Myocyte (in vitro differentiated cells): ENCODE data around the gene AIPL1. TPM values are rescaled to one million over a fixed set of nuclear protein-coding genes. Genes with fewer than 3 reads are reported as not detected.

Source experiments
- DNase-seq: peaks from one replicate; pipeline ENCODE4 v3.0.0-alpha.2; 2012; ENCODE audit warnings: low read depth
- total RNA-seq: library from RNA; depleted of rRNA; stranded (reverse); fragments of >200 nt; gene quantifications from 2 replicates; pipeline ENCODE4 v1.2.3, GENCODE V29; 2014

AIPL1 gene
- total RNA-seq, 1 donor from 2014 or later = not detected

DNA sequence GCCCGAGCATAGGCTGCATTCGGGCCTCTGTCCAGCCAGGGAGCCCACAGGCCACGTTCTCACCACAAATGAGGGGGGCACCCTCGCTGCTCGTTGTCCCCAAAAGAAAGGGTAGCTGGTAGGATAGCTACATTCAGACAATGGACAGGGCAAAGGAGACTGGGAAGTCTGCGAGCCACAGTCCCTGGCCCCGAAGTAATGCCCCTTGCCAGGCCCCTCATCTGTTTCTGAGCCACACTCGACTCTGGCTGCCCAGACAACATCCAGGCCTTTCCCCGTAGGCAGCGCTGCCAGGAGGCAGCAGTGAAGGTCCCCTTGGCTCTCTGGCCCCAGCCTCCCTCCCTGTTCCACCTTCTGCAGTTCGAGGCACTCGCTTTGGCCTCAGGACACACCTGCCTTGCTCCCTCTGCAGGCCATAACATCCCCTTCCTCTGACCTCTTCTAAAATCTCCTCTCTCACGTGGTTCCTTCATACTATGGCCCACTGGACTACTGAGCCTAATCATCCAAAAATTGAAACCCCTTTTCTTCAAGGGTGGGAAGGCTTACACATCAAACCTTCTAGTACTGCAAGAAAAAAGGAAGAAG, 12.2 kb downstream of the AIPL1 start:
- DNase-seq = no peak

DNA sequence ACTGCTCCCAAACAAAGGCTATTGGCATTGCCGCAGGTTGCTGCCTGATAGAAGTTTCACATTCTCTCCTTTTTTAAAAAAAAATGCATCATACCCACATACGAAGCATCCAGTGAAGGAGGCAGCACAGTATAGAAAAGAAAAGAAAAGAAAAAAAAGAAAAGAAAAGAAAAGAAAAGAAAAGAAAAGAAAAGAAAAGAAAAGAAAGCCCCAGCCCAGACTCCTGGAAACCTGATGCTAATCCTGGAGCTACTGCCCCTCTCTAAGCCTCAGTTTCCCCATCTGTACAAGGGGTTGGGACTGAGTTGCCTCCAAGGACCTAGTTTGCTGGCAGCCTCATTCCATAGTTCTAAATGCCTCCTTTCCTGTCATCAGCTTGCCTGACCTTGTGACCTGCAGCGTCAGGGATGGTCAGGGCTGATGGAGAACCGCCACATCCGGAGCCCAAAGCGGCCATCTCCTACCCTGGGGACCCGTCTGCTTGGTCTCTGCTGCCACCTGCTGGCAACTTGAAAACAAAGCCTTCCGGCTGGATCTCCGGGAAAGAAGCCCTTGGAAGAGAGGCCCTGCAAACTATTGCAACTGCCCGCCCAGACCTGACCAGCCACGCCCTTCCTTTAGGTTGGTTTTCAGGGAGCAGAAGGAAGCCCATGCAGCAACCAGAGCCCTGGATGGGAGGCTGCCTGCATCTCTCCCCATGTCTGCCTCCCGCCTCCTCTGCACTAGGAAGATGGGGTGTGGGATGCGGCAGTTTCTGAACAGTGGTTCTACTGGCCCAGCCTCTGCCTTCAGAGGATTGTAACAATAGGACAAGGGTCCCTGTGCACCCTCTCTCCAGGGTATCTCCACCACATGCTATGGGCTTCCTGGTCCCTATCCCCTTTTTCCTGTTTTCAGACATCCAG, 13.0 kb downstream of the AIPL1 start:
- peak; percentile 83 for DNase-seq

DNA sequence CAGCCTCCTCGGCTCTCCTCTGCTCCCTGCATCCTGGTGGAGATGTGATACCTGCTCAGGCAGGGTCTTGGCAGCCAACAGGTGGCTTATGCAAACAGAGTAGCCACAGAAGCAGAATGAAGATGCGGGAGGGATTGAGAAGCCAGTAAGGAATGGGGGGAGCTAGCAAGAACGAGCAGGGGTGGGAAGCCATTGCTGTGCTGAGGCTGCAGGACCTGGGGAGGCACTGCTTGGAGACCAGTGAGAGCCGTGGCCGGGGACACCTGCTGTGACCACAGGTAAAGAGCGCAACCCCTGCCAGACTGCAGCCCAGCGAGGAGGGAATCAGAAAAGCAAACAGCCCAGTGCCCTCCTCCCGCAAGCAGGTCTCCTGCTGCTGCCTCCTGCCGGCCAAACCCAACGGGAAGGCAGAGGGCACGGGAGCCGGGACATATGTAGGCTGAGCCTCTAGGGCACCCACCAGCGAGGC, 14.7 kb downstream of the AIPL1 start:
- DNase-seq = no peak

DNA sequence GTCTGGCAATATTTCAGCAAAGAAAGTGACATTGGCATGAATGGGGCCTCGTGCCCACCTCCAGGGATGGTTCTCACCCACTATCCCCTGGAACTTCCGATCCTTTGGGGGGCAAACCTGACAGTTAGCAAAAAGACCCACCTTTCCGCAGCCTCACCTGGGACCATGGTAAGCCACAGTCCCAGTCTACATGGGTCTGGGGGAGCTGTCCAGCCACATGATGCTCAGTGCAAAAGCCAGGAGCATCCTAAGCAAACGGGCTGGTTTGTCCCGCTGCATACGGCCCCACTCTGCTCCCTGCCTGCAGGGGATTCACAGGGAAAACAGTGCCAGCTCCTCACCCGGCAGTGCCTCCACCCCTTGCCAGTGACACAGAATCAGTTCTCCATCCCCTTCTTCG, 19.3 kb downstream of the AIPL1 start:
- no peak for DNase-seq

DNA sequence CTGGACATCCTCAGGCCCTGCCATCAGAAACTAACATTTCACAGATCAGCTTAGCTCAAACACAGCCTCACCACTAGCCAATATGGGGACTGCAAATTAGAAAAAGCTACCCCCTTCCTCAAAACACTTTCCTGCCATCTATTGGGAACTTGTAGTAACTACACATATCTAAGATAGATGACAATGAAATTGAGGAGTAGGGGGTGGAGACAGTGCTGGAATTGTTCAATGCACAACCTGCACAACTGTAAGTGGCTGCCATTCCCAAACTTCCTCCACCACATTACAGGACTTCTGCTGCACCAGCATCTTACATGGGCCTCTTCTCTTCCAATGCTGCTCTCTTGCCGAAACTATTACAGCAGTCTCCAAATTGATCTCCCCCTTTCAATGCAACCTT, 21.9 kb downstream of the AIPL1 start:
- peak; percentile 63 for DNase-seq

DNA sequence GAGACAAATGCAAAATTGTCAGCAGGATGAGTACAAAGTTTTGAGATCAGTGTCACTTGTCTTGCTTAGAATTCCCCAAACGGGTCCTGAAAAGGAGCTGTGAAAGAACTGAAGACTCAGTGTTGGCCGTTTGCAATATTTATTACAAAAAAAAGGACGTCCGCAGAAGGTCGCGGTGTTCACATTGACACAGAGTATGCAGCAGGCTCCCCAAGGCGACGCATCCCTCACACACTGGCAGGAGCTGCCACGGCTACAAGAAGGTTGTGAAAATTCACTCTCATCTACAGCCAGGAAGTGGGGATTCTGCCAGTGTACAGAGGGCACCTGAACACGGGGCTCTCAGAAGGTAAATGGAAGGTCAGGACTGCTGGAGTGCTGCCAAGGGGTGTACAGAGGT, 26.2 kb downstream of the AIPL1 start:
- no peak for DNase-seq

DNA sequence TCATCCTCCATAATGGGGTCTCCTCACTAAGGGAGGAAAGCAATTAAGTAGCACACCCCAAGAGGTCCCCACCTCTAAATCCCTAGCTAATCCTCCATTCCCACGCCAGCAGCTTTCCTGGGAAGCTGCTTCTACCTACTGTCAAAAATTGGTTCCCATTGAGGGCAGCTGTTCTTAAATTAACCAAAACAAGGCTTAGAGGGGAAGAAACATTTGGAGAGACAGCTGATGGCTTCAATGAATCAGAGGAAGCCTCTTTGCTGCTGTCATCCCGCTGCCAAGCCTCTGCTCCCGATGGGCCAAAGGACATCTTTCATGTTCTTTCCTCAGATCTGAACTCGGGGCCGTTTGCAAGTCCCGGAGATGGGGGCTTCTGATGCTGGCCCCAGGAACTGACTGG, 26.6 kb downstream of the AIPL1 start:
- peak; percentile 65 for DNase-seq

DNA sequence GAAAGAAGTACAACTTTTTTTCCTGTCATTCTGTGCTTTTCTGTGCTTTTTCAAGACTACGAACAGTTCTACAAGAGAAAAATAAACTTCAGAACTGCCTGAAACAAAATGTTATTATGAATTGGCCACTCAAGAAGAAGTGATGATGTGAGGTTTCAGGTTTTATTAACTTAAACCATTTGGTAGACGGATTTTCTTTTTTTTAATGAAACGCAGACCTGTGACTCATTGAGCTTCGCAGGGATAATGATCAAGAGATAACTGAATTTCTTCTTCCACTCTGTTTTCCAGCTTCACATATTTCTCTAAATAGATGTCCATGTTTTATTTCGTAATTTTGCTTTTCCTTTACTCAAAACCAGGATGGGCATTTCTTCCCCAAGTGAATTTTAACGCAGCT, 32.7 kb downstream of the AIPL1 start:
- DNase-seq = no peak

DNA sequence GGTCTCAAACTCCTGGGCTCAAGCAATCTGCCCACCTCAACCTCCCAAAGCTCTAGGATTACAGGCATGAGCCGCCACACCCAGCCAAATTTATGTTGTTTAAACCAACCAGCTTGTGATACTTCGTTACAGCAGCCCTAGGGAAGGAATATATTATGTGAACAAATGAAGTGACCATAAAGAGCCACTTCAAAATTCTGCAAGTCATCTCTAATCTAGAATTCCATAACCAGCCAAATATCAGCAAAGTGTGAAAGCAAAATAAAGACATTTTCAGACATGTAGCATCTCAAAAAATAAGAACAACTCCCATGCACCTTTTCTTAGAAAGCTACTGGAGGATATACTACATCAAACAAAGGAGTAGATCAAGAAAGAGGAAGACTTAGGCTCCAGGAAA, 36.0 kb downstream of the AIPL1 start:
- no peak for DNase-seq

DNA sequence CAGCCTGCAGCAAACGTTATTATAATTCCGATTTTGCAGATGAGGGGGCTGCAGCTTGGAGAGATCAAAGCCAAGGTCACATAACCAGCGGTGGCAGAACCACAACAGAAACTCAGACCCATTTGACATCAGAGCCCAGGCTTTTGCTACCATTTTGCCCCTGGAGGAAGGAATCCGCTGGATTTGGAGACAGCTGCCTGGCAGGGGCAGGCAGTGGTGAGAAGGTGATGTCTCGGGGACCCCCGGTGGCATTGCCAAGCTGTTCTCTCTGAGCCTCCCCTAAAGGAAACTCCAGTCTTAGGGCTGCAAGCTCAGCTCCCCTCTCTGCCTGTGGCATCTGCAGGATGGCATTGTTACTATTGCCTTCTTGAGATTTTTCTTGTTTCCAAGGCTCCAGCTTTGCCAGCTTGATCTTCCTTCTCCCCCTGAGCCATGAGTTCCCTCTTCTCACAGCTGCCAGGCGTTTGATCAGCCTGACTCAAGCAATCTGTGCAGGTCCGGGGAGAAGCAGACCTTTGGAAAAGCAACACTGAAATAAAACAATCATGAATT, 40.8 kb downstream of the AIPL1 start:
- no peak for DNase-seq

DNA sequence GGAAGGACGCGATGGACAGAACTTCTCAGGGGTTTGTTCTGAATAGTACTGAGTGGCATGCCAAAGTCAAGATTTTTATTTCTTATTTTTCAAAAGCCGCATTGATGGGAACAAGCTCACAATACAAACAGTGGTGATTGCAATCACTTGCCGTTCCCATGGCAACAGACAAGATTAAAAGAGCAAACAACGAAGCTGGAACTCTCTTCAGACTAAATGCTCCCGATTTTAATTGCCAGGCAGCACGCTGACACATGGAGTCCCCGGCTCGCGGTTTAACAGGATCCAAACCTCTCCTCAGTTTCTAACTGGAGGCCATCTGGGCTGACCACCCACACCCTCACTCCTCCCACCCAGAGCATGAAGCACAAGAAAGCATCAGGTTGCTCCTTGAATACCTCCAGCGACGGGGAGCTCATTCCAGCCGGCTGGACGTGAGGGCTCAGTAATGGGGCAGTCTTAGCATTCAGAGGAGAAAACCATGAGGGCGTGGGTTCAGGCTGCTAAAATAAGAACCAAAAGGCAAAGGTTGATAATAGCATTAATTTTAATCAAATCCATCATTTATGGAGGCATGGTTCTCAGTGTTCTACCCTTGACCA, 41.5 kb downstream of the AIPL1 start:
- DNase-seq = no peak

DNA sequence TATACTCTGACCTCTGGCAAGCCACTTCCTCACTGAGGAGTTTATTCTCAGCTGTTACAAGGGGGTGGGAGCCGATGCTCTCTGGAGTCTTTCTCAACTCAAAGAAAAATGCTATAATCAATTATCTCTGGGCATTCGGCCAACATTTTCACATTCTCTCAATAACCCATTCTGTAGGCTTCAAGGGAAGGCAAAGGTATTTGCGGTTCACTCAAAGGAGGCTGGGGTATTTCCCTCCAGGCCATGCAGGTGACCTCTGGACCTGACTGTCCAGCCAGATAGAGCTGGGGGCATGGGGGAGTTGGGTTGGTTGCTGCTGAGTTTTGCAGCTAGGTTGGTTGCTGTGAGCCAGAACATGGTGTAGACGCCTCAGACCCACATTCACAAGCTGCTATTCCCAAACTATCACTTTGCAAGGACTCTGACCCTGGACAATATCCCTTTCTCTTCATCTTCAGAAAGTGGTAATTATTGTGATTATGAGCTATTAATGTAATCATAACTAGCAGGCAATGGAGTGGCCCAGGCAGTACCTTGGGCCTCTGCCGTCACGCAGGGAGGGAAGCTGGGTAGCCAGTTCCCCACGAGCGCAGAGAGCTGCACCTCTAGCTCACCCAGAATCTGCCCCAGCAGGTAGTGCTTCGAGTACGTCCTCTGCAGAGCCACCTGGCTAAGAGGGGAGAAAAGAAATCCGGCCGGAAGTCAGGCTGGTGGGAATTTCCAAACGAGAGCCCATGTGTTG, 42.1 kb downstream of the AIPL1 start:
- no peak for DNase-seq

DNA sequence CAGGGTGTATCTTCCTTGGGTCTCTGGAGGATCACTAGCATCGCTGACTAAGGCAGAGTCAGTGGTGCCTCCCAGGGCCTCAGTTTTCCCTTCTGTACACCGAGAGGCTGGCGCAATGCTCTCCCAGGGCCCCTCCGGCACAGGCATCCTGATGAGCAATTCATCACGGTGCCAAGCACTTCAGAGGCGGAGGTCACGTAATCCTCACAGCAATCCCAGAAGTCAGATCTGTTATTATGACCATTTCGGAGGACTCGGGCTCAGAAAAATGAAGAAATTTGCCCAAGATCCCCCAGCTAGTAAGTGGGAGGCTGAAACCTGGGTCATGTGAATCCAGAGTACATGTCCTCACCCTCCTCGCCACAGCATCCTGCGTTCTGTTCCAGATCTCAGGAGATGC, 46.5 kb downstream of the AIPL1 start:
- DNase-seq = no peak

DNA sequence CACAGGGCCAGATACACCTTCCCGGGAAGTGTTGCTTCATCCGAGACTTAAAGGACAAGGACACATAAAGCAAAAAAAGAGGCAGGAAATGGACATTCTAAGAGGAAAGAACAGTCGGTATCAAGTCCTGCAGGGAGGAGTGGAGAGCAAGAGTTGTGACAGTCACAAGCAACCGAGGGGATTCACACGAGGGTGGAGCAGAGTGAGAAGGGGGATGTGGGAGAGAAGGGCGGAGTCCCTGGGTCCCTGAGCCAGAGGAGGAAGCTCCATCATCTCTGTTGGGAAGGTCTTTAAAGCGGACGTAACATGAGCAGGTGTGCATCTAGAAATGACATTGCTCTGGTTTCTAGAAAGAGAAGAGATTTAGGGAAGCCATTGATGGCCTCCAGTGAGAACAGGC, 47.1 kb downstream of the AIPL1 start:
- no peak for DNase-seq

DNA sequence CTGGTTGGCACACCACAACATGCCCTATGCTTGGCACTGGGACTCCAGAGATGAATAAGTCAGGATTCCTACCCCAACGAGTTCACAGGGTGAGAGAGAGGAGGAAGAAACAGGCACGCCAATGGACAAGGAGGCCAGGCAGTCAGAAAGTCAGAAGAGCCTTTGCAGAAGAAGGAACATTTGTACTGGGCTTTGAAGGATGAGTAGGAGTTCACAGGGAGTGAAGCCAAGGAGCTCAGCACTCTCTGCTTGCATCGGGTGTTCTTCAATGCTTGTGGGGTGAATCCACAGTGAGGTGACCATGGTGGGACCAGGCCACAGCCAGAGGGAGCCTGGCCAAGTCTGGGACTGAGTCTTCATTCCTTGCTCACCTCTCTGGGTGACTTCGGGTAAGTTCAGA, 47.5 kb downstream of the AIPL1 start:
- no peak for DNase-seq

DNA sequence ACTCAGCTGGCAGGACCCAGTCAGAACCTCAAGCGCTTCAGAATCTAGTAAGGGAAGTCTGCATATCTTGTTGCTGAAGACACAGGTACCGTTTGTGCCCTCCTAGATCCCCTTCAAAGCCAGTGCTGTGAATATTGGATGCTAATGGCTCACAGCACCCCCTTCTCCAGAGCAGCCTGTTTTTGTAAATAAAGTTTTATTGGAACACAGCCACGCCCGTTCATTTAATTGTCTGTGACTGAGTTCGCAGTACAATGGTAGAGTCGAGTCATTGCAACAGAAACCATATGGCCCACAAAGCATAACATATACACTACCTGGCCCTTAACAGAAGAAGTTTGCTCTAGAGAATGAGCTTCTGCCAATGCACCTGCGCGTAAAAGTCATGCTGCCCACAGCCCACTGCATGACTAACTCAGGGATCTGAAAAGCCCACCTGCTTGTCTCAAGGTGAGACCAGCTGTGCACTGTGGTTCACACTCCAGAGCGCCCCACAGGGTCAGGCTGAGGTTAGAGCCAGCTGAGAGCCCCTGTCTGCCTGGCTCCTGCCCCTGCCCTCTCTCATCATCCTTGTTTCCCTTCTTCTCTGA, 48.8 kb downstream of the AIPL1 start:
- DNase-seq = no peak

DNA sequence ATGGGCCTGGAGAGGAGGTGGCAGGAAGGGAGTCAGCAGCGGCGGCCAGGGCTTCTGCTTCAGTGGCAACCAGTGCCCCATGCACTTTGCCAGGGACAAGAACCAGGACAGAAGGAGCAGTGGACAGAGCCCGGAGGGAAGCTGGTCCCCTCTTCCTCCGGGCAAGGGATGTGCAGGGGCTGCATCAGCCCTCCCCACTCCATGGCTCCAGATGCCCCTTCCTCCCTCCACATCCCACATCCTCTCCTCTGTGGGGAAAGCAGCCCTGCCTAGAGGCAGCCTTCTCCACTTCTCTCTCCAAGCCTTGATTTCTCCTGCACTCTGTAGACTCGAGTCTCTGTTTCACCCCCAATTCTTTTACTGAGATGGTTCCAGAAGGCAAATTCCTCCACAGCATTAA, 50.4 kb downstream of the AIPL1 start:
- DNase-seq = no peak

DNA sequence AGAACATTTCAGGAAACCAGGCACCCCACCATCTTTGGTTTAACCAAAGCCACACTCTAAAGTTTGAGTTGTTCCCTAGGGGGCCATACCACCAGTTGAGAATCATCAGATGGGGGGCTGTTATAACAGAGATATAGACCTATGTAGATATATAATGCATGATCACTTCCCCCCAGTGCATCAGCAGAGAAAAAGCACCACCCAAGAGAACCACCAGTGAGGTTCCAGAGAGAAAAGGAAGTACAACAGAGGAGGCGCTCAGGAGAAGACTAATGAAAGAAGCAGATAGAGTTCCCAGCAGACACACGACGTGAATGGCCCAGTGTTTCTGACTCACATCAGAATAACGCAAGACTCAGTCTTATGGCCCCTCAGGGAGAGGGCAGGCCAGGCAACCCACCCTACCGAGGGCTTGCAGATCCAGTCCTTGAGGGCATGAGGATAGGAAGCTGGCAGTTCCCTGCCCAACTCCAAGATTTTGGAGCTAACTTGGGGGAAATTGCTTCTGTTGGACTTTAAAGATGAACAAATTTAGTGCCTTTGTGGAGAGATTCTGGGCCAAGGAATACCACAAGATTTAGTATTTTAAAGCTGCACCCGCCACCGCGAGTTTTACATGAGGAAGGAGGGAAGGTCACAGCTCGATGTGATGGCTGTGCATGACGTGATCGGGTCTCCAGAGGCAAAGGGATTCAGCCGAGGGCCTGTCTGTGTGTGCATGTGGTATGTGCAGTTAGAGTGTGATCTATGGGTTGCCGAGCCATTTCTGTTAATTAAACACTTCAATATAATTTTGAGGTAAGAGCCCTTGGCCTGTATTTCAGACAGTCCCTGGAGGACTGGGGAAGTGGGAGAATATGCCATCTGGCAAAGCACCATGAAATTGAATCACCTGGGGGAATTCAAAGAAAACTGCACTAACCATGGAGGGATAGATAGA, 53.1 kb downstream of the AIPL1 start:
- DNase-seq = no peak

DNA sequence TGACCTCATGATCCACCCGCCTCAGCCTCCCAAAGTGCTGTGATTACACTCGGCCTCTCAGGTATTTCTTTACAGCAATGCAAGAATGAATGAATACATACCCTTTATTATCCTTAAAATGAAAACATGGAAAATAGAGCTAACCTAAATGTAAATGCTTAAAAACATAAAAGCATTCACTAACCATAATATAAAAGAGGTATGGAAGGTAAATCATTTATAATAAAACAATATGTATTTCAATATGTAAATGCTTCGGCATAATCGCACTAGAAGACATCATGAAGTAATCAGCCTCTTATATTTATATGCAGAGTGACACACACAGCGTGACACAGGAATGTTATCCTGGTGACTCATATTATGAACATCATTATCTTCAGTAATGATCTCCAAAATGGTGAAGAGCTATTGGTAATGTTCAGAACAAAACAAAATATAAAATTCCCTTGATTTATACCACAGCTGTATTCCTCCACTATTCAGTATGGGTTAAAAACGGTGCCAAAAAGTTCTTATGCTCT, 53.9 kb downstream of the AIPL1 start:
- DNase-seq = no peak

DNA sequence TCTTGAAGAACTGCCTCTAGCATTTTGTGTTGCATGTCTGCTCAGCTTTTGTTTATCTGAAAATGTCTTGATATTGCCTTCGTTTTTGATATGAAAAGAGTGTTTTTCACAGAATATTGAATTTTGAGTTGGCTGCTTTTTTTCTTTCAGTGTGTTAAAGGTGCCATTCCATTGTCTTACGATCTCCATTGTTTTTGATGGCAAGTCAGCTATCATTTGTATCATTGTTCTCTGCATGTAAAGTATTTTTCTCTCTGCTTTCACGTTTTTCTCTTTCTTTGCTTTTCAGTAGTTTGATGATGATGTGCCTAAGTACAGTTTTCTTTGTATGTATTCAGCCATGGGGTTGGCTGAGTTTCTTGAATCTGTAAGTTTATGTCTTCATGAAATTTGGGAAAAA, 57.0 kb downstream of the AIPL1 start:
- DNase-seq = no peak
